Measurements from ENCODE around the gene STAU1. TPM values are rescaled to one million over a fixed set of nuclear protein-coding genes. Genes with fewer than 3 reads are reported as not detected.

Gene STAU1
- total and polyA plus RNA-seq, 2 of the 13 experiments (the other 11 are each of a cell fraction or from before 2014, with no cell fraction given): 119 to 133 TPM

DNA sequence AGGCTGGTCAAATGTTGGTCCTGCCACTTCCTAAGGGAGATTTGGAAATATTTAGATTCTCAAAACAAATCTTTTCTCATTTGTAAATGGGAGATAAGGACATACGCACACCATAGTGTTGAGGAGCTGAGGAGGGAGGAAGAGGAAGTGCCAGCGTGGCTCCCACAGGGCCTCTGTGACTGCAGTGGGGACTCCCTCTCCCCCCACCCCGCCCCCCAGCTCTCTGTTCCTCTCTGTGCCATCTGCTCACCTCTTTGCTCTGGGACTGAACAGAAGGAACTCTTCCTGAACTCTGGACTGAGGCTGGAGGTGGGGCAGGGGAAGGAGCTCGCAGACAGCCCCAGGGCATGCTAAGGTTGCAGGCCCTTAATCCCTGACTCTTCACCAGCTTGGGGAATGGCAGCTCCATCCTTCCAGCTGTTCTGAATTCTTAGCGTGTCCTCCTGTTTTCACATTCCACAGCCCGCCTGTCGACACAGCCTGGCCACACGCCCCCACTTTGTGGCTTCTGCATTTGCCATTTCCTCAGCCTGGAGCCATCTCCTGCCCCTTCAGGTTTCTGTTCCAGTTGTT is 42.5 kb upstream of the STAU1 start:
- no peak overlapping the region for H3K27ac ChIP-seq (ENCODE audit: extremely low read length, insufficient read depth, low read length)
- intact Hi-C loops (cut with micrococcal nuclease; ENCODE audit: unreplicated experiment): no loop called here
- H3K27me3 ChIP-seq (ENCODE audit: control insufficient read depth in 1 of 2, insufficient read depth in 2 of 2, low read length in 2 of 2): no peaks in the 10 kb centered on the region
- H3K9ac ChIP-seq (ENCODE audit: insufficient read depth, low read depth, low read length): no peak overlapping the region
- no peak overlapping the region for H3K4me2 ChIP-seq (ENCODE audit: low read depth, low read length)
- H3K79me2 ChIP-seq (ENCODE audit: insufficient read depth, low read length): no peaks in the 10 kb centered on the region
- WGBS (ENCODE audit: low lambda C conversion rate): 95% methylated on average over 8 of the region's 8 CpGs
- ChIA-PET CTCF (ENCODE audit: low intra/inter-chr PET ratio, low total read pairs) (no interaction called here), POLR2A (no interaction called here)
- no peak for DNase-seq (ENCODE audit: low spot score)
- H3K36me3 ChIP-seq (replicated peaks in 1 of 2; ENCODE audit: control insufficient read depth in 1 of 2, insufficient read depth in 2 of 2, low read length in 2 of 2): peaks cover 58 to 89% of the 10 kb centered on the region in 2 experiments
- no peak overlapping the region for H3K4me3 ChIP-seq (replicated peaks in 1 of 3; ENCODE audit: insufficient read depth in 1 of 3, low read depth in 2 of 3, low read length in 3 of 3)
- no peak for FAIRE-seq
- no peak overlapping the region for H2AFZ ChIP-seq (ENCODE audit: low read length)
- no peak for ATAC-seq
- no peaks in the 10 kb centered on the region for H4K20me1 ChIP-seq (ENCODE audit: insufficient read depth, low read length)
- BruUV-seq (replicated peaks): no TSS peak
- in situ Hi-C loops (cut with HindIII; ENCODE audit: extremely low pct_ligation_motif_present, low pct_unique_long_range_greater_than_20kb): no loop called here
- H3K9me3 ChIP-seq (ENCODE audit: low read length): no peaks in the 10 kb centered on the region
- H3K4me1 ChIP-seq (ENCODE audit: insufficient read depth, low read length): no peaks in the 10 kb centered on the region
- no peak for TF ChIP-seq MAZ (IDR thresholded peaks at IDR 0.05; ENCODE audit: borderline replicate concordance, low read depth, low read length)
- TF ChIP-seq MAZ (CRISPR knock-in tag; IDR thresholded peaks at IDR 0.05; ENCODE audit: low read depth): no peak
- no peak for TF ChIP-seq POLR2A (IDR thresholded peaks at IDR 0.05; ENCODE audit: insufficient read depth in 1 of 2, low read depth in 2 of 2, low read length in 2 of 2)
- no peak for TF ChIP-seq ZNF552 (CRISPR knock-in tag; IDR thresholded peaks at IDR 0.05; ENCODE audit: borderline replicate concordance)
- TF ChIP-seq MYNN (CRISPR knock-in tag; IDR thresholded peaks at IDR 0.05; ENCODE audit: low read depth): no peak
- no peak for TF ChIP-seq HOXD1 (CRISPR knock-in tag; IDR thresholded peaks at IDR 0.05)

DNA sequence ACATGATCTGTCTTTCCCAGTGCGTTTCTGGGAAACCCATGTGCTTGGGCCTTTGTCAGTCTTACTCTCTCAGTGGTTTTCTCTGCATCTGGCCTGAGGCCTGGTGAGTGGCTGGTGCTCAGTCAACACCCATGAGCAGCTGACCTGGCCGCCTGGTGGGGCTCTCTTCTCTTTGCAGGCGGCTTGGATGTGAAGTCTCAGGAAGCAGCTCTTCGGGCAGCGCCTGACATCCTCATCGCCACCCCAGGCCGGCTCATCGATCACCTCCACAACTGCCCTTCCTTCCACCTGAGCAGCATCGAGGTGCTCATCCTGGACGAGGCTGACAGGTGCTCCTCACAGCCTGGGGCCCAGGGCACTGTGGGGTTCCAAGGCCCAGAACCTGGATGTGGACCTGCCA is 41.9 kb upstream of the STAU1 start:
- Histone ChIP-seq H3K4me1 (ENCODE audit: insufficient read depth, low read length) (no peaks in the 10 kb centered on the region), H3K4me2 (ENCODE audit: low read depth, low read length) (no peak overlapping the region), H3K79me2 (ENCODE audit: insufficient read depth, low read length) (no peaks in the 10 kb centered on the region), H3K27ac (ENCODE audit: extremely low read length, insufficient read depth, low read length) (no peak overlapping the region), H3K9me3 (ENCODE audit: low read length) (no peaks in the 10 kb centered on the region), H4K20me1 (ENCODE audit: insufficient read depth, low read length) (no peaks in the 10 kb centered on the region), H3K9ac (ENCODE audit: insufficient read depth, low read depth, low read length) (no peak overlapping the region), H3K36me3 (replicated peaks in 1 of 2; ENCODE audit: control insufficient read depth in 1 of 2, insufficient read depth in 2 of 2, low read length in 2 of 2) (peaks cover 62 to 88% of the 10 kb centered on the region in 2 experiments), H3K4me3 (replicated peaks in 1 of 3; ENCODE audit: insufficient read depth in 1 of 3, low read depth in 2 of 3, low read length in 3 of 3) (no peak overlapping the region), H3K27me3 (ENCODE audit: control insufficient read depth in 1 of 2, insufficient read depth in 2 of 2, low read length in 2 of 2) (no peaks in the 10 kb centered on the region), H2AFZ (ENCODE audit: low read length) (no peak overlapping the region)
- ChIA-PET CTCF (ENCODE audit: low intra/inter-chr PET ratio, low total read pairs) (no interaction called here), POLR2A (no interaction called here)
- intact Hi-C loops (cut with micrococcal nuclease; ENCODE audit: unreplicated experiment) (no loop called here), in situ Hi-C loops (cut with HindIII; ENCODE audit: extremely low pct_ligation_motif_present, low pct_unique_long_range_greater_than_20kb) (no loop called here)
- ATAC-seq: no peak; the same call in 2 of the 3 replicates
- 96% methylated on average over 10 of the region's 10 CpGs for WGBS (ENCODE audit: low lambda C conversion rate)
- BruUV-seq (replicated peaks): no TSS peak
- no peak for DNase-seq (ENCODE audit: low spot score)
- FAIRE-seq: no peak
- TF ChIP-seq, protein P1, sequence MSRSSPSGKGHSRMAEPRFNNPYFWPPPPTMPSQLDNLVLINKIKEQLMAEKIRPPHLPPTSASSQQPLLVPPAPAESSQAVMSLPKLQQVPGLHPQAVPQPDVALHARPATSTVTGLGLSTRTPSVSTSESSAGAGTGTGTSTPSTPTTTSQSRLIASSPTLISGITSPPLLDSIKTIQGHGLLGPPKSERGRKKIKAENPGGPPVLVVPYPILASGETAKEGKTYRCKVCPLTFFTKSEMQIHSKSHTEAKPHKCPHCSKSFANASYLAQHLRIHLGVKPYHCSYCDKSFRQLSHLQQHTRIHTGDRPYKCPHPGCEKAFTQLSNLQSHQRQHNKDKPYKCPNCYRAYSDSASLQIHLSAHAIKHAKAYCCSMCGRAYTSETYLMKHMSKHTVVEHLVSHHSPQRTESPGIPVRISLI (CRISPR knock-in tag; IDR thresholded peaks at IDR 0.05; ENCODE audit: borderline replicate concordance): no peak
- no peak for TF ChIP-seq CREB1 (IDR thresholded peaks at IDR 0.05)
- TF ChIP-seq CREB1 (CRISPR knock-in tag; IDR thresholded peaks at IDR 0.05): no peak
- no peak for TF ChIP-seq MBNL3 (CRISPR knock-in tag; conservative IDR thresholded peaks at IDR 0.05)
- no peak for TF ChIP-seq ZNF562 (CRISPR knock-in tag; IDR thresholded peaks at IDR 0.05; ENCODE audit: borderline replicate concordance)
- no peak for TF ChIP-seq TBP (CRISPR knock-in tag; IDR thresholded peaks at IDR 0.05)
- no peak for TF ChIP-seq NFAT5 (CRISPR knock-in tag; IDR thresholded peaks at IDR 0.05)
- no peak for TF ChIP-seq SOX6 (IDR thresholded peaks at IDR 0.05)
- no peak for TF ChIP-seq SOX6 (CRISPR knock-in tag; IDR thresholded peaks at IDR 0.05)
